Pons (tissue), 1 donor: ENCODE measurements around the gene PAQR6.
"Not testable (repeated sequence)": the region's sequence is repeated elsewhere in the genome, so short reads cannot be mapped to it uniquely, and the experiment has no call there.

ENCODE experiments used
- DNase-seq: peaks from one replicate; pipeline ENCODE4 v3.0.0-alpha.2; 2016; ENCODE audit warnings: low spot score

Gene PAQR6

GRCh38 chr1:156230473-156230837 is 17.4 kb downstream of the PAQR6 start:
- DNase-seq: no peak

GRCh38 chr1:156229809-156230472 is 17.9 kb downstream of the PAQR6 start:
- DNase-seq: no peak

- peak; percentile 53 for DNase-seq
These were observed 19.4 kb downstream of the PAQR6 start for GRCh38 chr1:156228501-156228900.

GRCh38 chr1:156226782-156227181 is 21.1 kb downstream of the PAQR6 start:
- DNase-seq: no peak

GRCh38 chr1:156226116-156226538 is 21.7 kb downstream of the PAQR6 start:
- no peak for DNase-seq

- no peak for DNase-seq
These were observed 22.2 kb downstream of the PAQR6 start for GRCh38 chr1:156225677-156226014.

GRCh38 chr1:156221986-156222692 is 25.7 kb downstream of the PAQR6 start:
- DNase-seq: no peak

GRCh38 chr1:156220226-156220625 is 27.6 kb downstream of the PAQR6 start:
- DNase-seq: no peak

GRCh38 chr1:156217871-156218270 is 30.0 kb downstream of the PAQR6 start:
- DNase-seq: no peak

GRCh38 chr1:156216361-156217086 is 31.3 kb downstream of the PAQR6 start:
- DNase-seq: not testable (repeated sequence)

- peak; percentile 38 for DNase-seq
These were observed 33.7 kb downstream of the PAQR6 start for GRCh38 chr1:156214024-156214748.

GRCh38 chr1:156213644-156213966 is 34.3 kb downstream of the PAQR6 start:
- no peak for DNase-seq

- DNase-seq: peak; percentile 98
These were observed 34.8 kb downstream of the PAQR6 start, which contains the start of gene PMF1 for GRCh38 chr1:156212833-156213643. TSS of gene PMF1 (plus strand) at chr1:156213007. CDS start at chr1:156213016, 9 bp downstream.

- DNase-seq: no peak
These were observed 35.7 kb downstream of the PAQR6 start for GRCh38 chr1:156212130-156212529.

GRCh38 chr1:156211243-156211642 is 36.6 kb downstream of the PAQR6 start:
- DNase-seq: no peak

- DNase-seq: no peak
These were observed 43.2 kb downstream of the PAQR6 start for GRCh38 chr1:156204686-156205085.

GRCh38 chr1:156203331-156203730 is 44.5 kb downstream of the PAQR6 start:
- DNase-seq: no peak

- no peak for DNase-seq
These were observed 47.8 kb downstream of the PAQR6 start for GRCh38 chr1:156200044-156200443.

GRCh38 chr1:156198831-156199349 is 49.0 kb downstream of the PAQR6 start:
- no peak for DNase-seq

GRCh38 chr1:156196445-156196844 is 51.4 kb downstream of the PAQR6 start:
- DNase-seq: no peak

GRCh38 chr1:156195853-156196252 is 52.0 kb downstream of the PAQR6 start:
- DNase-seq: no peak

- no peak for DNase-seq
These were observed 53.6 kb downstream of the PAQR6 start for GRCh38 chr1:156194300-156194652.
